Lung (tissue), 12 donors: ENCODE measurements around the gene INPP4B. TPM values are rescaled to one million over a fixed set of nuclear protein-coding genes. Genes with fewer than 3 reads are reported as not detected.
A peak's percentile ranks its signal among the peaks of the same experiment; 100 is the strongest.

Experiments used
- ATAC-seq: fragments of 200-7000 bp; cut with Tn5 transposase; one replicate; pipeline ENCODE4 v1.9.1; 2020; ENCODE audit warnings: moderate number of reproducible peaks; ENCODE audit not compliant: insufficient read depth, low FRiP score
- DNase-seq, 3 donors: peaks; one replicate each; pipeline ENCODE4 v3.0.0-alpha.2; 2013 to 2017
- H3K27ac ChIP-seq, 2 donors: one replicate each; pipeline ENCODE4 v1.5.1; 2013; ENCODE audit warnings: mild to moderate bottlenecking in 2 of 2, moderate library complexity in 2 of 2, control low read depth in 1 of 2, inconsistent platforms in 1 of 2, low read depth in 1 of 2, low read length in 1 of 2
- H3K27me3 ChIP-seq, 3 donors: one replicate each; pipeline ENCODE4 v1.5.1; 2013; ENCODE audit warnings: low read length in 2 of 3; ENCODE audit not compliant: control insufficient read depth in 3 of 3, insufficient read depth in 3 of 3
- H3K36me3 ChIP-seq, 4 donors: one replicate each; pipeline ENCODE4 v1.5.1; 2013; ENCODE audit warnings: low read length in 4 of 4, mild to moderate bottlenecking in 1 of 4, moderate library complexity in 1 of 4; ENCODE audit not compliant: control insufficient read depth in 4 of 4, insufficient read depth in 4 of 4
- H3K4me1 ChIP-seq, 5 donors: one replicate each; pipeline ENCODE4 v1.5.1; 2013; ENCODE audit warnings: low read length in 5 of 5, mild to moderate bottlenecking in 2 of 5, moderate library complexity in 1 of 5; ENCODE audit not compliant: control insufficient read depth in 5 of 5, insufficient read depth in 5 of 5
- H3K4me3 ChIP-seq: one replicate; pipeline ENCODE4 v1.5.1; 2013; ENCODE audit warnings: mild to moderate bottlenecking, control low read depth, moderate library complexity
- H3K9ac ChIP-seq, 2 donors: one replicate each; pipeline ENCODE4 v1.5.1; 2013; ENCODE audit warnings: low read length in 2 of 2, control low read depth in 1 of 2; ENCODE audit not compliant: insufficient read depth in 1 of 2
- H3K9me3 ChIP-seq, 4 donors: one replicate each; pipeline ENCODE4 v1.5.1; 2013; ENCODE audit warnings: low read length in 3 of 4, mild to moderate bottlenecking in 1 of 4, moderate library complexity in 1 of 4; ENCODE audit not compliant: control insufficient read depth in 4 of 4, insufficient read depth in 3 of 4
- WGBS, 2 donors: extraction: QIAGEN DNeasy Blood & Tissue Kit; methylation state at CpG; one replicate each; pipeline ENCODE4 v1.1.7; 2013; 5-methylcytosine and 5-hydroxymethylcytosine counted together
- polyA plus RNA-seq, 2 donors: library from polyadenylated mRNA; stranded (reverse); fragments of 200-250 nt; gene quantifications; one replicate each; pipeline ENCODE4 v1.2.1, GENCODE V29; 2013
- total RNA-seq, 2 donors: library from RNA; depleted of rRNA in 1 of 2; stranded (reverse); fragments of >200 nt in 1 of 2; gene quantifications; one replicate each; pipeline ENCODE4 v1.2.1, GENCODE V29; 2014 to 2021
- TF ChIP-seq, protein P1 (sequence below): IDR thresholded peaks from 2 replicates; pipeline ENCODE4 v1.5.1; 2012; ENCODE audit warnings: mild to moderate bottlenecking; ENCODE audit errors: control extremely low read depth, extremely low read depth
- donor health status: control.
- donor health status: control.
- donor health status: Bipolar disorder and iron deficiency.
- donor health status: healthy.
- donor health status: DM: yes; HTN: yes; CAD: no.

INPP4B gene
- total and polyA plus RNA-seq, 4 donors: 2.4 to 32.6 (median 5.6) TPM

- Histone ChIP-seq H3K9me3 (no peaks in the 10 kb centered on the region), H3K27ac (no peak overlapping the region), H3K4me3 (no peak overlapping the region), H3K36me3 (peaks cover 0 to 3% (median 1%) of the 10 kb centered on the region in 4 donors), H3K27me3 (no peaks in the 10 kb centered on the region), H3K9ac (no peak overlapping the region), H3K4me1 (no peaks in the 10 kb centered on the region)
- DNase-seq: peak in 2 of 3 donors; percentile 21 to 29
- 72 to 75% methylated on average over 9 of the region's 9 CpGs for WGBS, 2 donors
- ATAC-seq: no peak
- TF ChIP-seq, protein P1, sequence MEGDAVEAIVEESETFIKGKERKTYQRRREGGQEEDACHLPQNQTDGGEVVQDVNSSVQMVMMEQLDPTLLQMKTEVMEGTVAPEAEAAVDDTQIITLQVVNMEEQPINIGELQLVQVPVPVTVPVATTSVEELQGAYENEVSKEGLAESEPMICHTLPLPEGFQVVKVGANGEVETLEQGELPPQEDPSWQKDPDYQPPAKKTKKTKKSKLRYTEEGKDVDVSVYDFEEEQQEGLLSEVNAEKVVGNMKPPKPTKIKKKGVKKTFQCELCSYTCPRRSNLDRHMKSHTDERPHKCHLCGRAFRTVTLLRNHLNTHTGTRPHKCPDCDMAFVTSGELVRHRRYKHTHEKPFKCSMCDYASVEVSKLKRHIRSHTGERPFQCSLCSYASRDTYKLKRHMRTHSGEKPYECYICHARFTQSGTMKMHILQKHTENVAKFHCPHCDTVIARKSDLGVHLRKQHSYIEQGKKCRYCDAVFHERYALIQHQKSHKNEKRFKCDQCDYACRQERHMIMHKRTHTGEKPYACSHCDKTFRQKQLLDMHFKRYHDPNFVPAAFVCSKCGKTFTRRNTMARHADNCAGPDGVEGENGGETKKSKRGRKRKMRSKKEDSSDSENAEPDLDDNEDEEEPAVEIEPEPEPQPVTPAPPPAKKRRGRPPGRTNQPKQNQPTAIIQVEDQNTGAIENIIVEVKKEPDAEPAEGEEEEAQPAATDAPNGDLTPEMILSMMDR: no peak
Measured at GRCh38 chr4:142121448-142122350, 724.4 kb downstream of the INPP4B start.

DNA sequence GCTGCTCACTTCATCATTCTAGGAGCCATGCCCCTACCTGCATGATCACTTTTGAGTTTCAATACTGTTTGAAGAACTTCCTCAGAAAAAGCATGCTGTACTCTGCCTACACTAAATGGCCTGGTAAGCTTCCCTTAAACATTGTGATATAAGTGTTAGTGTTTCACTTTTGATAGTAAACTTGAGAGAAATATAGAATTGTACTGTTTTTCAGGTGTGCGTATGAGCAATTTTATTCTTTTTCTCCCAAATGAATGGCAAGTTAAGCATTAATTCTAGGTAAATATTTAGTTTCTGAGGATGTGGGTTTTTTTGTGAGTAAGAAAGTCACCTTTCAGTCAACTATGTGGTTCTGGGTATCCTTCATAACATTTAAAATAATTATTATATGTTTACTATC is 725.2 kb downstream of the INPP4B start:
- no peak overlapping the region for H3K27ac ChIP-seq
- no peaks in the 10 kb centered on the region for H3K27me3 ChIP-seq
- H3K36me3 ChIP-seq: peaks cover 0 to 3% (median 1%) of the 10 kb centered on the region in 4 donors
- 95 to 96% methylated on average over 1 of the region's 1 CpG for whole genome bisulfite sequencing, 2 donors
- TF ChIP-seq, protein P1: no peak
- H3K4me3 ChIP-seq: no peak overlapping the region
- DNase-seq (no peak), ATAC-seq (no peak)
- no peaks in the 10 kb centered on the region for H3K9me3 ChIP-seq
- no peak overlapping the region for H3K9ac ChIP-seq
- H3K4me1 ChIP-seq: no peaks in the 10 kb centered on the region

DNA sequence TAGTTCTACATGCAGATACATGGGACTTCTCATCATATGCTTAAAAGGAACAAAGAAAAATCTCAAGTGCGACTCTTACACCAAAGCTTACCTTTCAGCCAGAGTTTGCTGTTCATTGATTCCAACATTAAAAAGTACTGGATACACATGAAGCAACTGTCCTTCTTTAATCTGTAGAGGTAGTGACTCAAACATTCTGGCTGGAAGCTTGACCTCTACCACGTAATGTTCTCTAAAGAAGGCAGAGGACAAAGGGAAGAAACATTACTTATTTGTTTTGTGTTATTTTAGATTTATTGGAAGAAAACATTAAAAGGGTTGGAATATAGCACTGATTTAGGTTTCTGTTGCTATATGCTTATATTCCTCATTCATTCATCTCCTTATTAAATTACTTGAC is 733.6 kb downstream of the INPP4B start:
- Histone ChIP-seq H3K9me3 (no peaks in the 10 kb centered on the region), H3K27ac (no peak overlapping the region), H3K36me3 (peaks cover 0 to 5% (median 0%) of the 10 kb centered on the region in 4 donors), H3K27me3 (no peaks in the 10 kb centered on the region), H3K4me1 (no peaks in the 10 kb centered on the region), H3K4me3 (no peak overlapping the region), H3K9ac (no peak overlapping the region)
- ATAC-seq (no peak), DNase-seq (no peak)
- WGBS, 2 donors: 95 to 99% methylated on average over 2 of the region's 2 CpGs
- TF ChIP-seq, protein P1: no peak
